NCI-H510A treated with DMSO at 0.1 percent for 48 hours (cell line): ENCODE results near the gene HFM1.
"Not testable (repeated sequence)": the region's sequence is repeated elsewhere in the genome, so short reads cannot be mapped to it uniquely, and the experiment has no call there.

ENCODE experiments used
- DNase-seq: peaks from one replicate; lab custom pipeline; 2025; lab: John Stamatoyannopoulos, UW

HFM1 gene

GRCh38 chr1:91374086-91374485 lies 30.6 kb downstream of the HFM1 start:
- no peak for DNase-seq

GRCh38 chr1:91372230-91372629 lies 32.4 kb downstream of the HFM1 start:
- not testable (repeated sequence) for DNase-seq

- DNase-seq: no peak
These were observed 55.1 kb downstream of the HFM1 start for GRCh38 chr1:91349524-91349923.

DNA sequence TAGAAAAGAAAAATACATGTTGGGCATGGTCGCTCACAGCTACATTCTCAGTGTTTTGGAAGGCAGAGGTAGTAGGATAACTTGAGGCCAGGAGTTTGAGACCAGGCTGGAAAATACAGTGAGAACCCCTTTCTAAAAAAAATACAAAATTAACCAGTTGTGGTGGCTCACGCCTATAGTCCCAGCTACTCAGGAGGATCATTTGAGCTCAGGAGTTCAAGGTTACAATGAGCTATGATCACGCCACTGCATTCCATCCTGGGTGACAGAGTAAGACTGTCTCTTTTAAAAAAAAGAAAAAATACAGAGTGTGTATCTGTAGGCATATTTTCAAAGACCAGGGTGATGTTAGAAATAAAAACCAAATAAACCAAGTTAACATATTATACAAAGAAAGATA lies 57.8 kb downstream of the HFM1 start:
- no peak for DNase-seq

GRCh38 chr1:91345395-91346005 lies 59.1 kb downstream of the HFM1 start:
- no peak for DNase-seq

GRCh38 chr1:91338501-91338900 lies 66.1 kb downstream of the HFM1 start:
- no peak for DNase-seq

DNA sequence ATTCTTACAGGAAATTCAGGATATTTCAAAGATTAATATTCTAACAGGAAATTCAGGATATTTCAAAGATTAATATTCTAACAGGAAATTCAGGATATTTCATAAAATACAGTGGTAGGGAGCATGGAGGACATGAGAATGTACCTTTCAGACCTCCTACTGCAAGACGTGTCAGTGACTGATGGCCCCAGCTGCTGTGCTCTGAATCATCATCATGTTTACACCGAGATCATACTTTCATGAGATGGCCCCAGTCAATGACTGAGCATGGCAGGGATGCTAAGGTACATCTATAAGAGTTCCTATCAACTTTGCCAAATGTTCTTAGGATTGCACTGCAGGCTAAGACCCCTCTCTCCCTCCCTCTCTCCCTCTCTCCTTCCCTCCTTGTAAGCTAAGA lies 69.0 kb downstream of the HFM1 start:
- no peak for DNase-seq

GRCh38 chr1:91334856-91335255 lies 69.8 kb downstream of the HFM1 start:
- no peak for DNase-seq

DNA sequence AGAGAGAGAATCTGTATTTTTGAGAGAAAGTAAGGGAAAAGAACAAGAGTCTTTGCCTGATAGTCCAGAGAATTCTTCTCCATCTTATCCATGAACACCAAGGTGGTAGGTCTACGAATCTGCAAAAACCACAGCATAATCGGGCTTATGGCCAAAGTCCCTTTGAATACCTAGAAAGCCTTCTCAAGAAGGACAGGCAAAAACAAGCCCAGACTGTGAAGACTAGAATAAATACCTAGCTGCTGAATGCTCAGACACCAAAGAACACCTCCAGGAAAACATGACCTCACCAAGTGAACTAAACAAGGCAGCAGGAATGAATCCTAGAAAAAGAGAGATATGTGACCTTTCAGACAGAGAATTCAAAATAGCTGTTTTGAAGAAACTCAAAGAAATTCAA lies 79.2 kb downstream of the HFM1 start:
- no peak for DNase-seq

DNA sequence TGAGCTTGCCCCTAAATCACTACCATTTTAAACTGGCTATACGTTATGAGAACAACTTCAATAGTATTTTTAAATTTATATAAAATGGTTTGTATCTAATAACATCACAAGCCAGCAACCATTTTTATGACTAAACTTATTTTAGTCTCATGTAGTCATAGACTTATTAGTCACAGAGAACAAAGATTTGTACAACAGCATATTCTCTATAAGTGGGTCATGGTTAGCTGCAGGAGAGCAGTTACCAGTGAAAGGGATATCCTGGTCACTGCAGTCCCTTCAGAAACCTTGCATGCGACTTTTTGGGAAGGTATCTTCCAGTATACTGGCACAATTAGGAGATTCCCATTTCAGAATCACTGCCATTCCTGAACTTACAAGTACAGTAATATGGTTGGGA lies 90.0 kb downstream of the HFM1 start:
- DNase-seq: no peak

DNA sequence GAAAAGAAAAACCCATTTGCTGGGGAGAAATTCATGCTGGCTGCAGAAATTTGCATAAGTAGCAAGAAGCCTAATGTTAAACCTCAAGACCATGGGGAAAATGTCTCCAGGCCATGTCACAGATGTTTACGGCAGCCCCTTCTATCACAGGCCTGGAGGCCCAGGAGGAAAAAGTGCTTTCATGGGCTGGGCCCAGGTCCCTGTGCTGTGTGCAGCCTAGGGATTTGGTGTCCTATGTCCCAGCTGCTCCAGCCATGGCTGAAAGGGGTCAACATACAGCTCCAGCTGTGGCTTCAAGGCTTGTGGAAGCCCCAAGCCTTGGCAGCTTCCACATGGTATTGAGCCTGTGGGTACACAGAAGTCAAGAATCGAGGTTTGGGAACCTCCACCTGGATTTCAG lies 93.0 kb downstream of the HFM1 start:
- DNase-seq: no peak

DNA sequence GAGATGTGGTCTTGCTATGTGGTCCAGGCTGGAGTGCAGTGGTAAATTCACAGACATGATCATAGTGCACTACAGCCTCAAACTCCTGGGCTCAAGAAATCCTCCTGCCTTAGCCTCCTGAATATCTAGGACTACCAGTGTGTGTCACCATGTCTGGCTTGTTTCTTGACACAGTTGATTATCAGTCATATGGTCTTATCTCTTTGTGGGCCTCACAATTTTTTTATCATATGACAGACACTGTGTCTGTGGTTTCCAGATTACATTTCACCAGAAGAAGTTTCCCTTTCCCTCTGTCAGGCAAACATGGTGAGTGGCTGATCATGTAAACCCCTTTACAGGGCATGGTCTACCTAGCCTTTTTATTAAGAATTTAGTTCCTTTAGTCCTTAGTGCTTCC lies 96.1 kb downstream of the HFM1 start:
- DNase-seq: no peak

GRCh38 chr1:91307784-91308409 lies 96.7 kb downstream of the HFM1 start:
- DNase-seq: no peak

DNA sequence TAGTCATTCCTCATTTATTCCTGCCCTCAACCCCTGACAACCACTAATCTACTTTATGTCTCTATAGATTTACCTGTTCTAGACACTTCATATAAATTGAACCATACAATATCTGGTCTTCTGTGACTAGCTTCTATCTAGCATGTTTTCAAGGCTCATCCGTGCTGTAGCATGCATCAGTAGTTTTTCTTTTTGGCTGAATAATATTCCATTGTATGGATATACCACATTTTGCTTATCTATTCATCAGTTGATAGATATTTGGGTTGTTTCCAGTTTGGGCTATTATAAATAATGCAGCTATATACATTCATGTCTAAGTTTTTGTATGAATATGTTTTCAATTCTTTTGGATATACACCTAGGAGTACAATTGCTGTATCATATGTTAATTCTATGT lies 101.5 kb downstream of the HFM1 start:
- DNase-seq: no peak

GRCh38 chr1:91288843-91289553 lies 115.6 kb downstream of the HFM1 start:
- not testable (repeated sequence) for DNase-seq

GRCh38 chr1:91286962-91287317 lies 117.7 kb downstream of the HFM1 start:
- not testable (repeated sequence) for DNase-seq

DNA sequence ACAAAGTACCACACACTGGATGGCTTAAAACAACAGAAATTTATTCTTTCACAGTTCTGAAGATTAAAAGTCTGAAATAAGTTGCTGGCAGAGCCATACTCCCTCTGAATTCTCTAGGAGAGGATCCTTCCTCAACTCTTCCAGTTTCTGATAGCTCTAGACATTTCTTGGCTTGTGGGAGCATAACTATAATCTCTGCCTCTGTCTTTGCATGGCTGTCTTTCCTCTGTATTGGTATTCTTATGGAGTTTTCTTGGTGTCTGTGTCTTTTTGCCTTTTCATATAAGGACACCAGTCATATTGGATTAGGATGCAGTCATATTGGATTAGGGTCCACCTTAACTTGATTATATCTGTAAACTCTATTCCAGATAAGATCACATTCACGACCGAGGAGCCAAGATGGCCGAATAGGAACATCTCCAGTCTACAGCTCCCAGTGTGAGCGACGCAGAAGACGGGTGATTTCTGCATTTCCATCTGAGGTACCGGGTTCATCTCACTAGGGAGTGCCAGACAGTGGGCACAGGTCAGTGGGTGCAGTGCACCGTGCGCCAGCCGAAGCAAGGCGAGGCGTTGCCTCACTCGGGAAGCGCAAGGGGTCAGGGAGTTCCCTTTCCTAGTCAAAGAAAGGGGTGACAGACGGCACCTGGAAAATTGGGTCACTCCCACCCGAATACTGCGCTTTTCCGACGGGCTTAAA lies 118.2 kb downstream of the HFM1 start:
- DNase-seq: peak; percentile 72

DNA sequence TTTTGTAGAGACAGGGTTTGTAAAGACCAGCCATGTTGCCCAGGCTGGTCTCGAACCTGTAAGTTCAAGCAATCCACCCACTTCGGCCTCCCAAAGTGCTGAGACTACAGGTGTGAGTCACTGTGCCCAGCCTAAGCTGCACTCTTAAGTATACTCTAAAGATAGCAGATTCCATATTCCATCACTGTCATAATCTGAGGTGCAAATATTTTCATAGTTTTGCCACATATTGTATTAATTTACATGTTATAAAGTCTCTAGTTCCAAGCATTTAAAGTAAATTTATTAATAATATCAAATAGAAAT lies 121.3 kb downstream of the HFM1 start:
- no peak for DNase-seq

DNA sequence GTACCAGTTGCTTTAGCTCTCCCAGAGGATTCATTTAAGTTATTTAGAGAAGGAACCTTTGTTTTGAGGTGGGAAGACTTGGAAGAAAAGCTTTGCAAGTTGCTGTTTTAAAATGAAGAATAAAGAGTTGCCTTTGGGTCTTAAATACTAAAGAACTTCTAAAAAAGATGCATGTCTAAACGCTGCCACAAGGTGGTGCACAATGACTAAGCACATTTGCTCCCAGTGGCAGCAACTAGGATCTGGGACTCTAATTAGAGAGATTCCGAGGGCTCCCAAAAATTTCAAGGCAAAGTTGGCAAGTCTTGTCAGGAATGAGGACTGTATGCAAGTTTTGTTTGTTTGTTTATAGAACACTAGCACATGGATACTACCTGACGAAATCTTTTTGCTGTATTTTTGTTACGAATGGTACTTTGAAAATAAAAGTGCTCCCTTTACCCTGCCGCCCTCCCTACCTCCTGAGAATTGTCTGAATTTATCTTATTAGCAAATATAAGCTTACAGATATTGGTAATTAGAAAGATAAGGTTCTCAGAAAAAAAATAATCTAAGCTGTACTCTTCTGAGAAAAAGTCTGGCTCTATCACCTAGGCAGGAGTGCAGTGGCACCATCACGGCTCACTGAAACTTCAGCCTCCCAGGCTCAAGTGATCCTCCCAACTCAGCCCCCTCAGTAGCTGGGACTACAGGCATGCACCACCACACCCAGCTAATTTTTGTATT lies 121.8 kb downstream of the HFM1 start:
- DNase-seq: peak; percentile 93

GRCh38 chr1:91281782-91282181 lies 122.9 kb downstream of the HFM1 start:
- DNase-seq: no peak

GRCh38 chr1:91278754-91279153 lies 125.9 kb downstream of the HFM1 start:
- peak; percentile 29 for DNase-seq

GRCh38 chr1:91273875-91274274 lies 130.8 kb downstream of the HFM1 start:
- no peak for DNase-seq

DNA sequence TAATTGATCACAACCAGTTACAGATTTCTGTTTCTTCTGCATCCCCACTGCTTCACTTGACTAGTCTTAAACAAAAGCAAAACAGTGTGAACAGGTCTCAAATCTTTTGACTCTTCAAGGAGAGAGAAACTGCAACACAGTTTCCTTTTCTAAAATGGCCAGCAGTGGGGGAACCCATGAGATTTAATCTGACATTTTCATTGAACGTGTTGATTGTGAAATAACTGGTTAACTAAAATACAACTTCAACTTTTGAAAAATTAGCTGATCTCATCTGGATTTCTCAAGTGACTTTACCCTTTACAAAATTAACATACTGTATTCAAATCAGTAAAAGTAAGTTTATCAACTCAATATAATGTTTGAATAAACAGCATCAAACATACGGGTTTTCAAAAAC lies 143.0 kb downstream of the HFM1 start:
- no peak for DNase-seq
